Measurements from ENCODE around the gene CFAP43. TPM values are rescaled to one million over a fixed set of nuclear protein-coding genes. Genes with fewer than 3 reads are reported as not detected.

Gene CFAP43
- total and polyA plus RNA-seq, 2 of the 8 experiments (the other 6 are each of a cell fraction or from before 2014, with no cell fraction given) = 0.11 to 0.27 TPM

GRCh38 chr10:104121485-104122224, 110.5 kb downstream of the CFAP43 start, which contains the start of gene SFR1 (continued):
- TF ChIP-seq RXRA (IDR thresholded peaks at IDR 0.05; ENCODE audit: insufficient read depth, low read depth, low read length) = no peak
- TF ChIP-seq, protein P1, sequence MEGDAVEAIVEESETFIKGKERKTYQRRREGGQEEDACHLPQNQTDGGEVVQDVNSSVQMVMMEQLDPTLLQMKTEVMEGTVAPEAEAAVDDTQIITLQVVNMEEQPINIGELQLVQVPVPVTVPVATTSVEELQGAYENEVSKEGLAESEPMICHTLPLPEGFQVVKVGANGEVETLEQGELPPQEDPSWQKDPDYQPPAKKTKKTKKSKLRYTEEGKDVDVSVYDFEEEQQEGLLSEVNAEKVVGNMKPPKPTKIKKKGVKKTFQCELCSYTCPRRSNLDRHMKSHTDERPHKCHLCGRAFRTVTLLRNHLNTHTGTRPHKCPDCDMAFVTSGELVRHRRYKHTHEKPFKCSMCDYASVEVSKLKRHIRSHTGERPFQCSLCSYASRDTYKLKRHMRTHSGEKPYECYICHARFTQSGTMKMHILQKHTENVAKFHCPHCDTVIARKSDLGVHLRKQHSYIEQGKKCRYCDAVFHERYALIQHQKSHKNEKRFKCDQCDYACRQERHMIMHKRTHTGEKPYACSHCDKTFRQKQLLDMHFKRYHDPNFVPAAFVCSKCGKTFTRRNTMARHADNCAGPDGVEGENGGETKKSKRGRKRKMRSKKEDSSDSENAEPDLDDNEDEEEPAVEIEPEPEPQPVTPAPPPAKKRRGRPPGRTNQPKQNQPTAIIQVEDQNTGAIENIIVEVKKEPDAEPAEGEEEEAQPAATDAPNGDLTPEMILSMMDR (IDR thresholded peaks at IDR 0.05; ENCODE audit: control extremely low read depth in 1 of 3, insufficient read depth in 1 of 3, low read depth in 1 of 3, low read length in 3 of 3) = peak; percentile 54 to 67 (median 62)
- no peak for TF ChIP-seq NANOG (IDR thresholded peaks at IDR 0.05; ENCODE audit: insufficient read depth, low read depth, low read length, poor library complexity, severe bottlenecking)
- TF ChIP-seq USF2 (IDR thresholded peaks at IDR 0.05; ENCODE audit: low read length) = no peak; the same call in 1 of the 2 replicates
- TF ChIP-seq CTBP2 (IDR thresholded peaks at IDR 0.05; ENCODE audit: borderline replicate concordance, insufficient read depth, insufficient read length, low read length) = no peak
- TF ChIP-seq EGR1 (IDR thresholded peaks at IDR 0.05; ENCODE audit: borderline replicate concordance, low read depth, low read length) = peak; percentile 47; the same call in 1 of the 2 replicates
- TF ChIP-seq RNF2 (IDR thresholded peaks at IDR 0.05; ENCODE audit: borderline replicate concordance, low read depth, low read length, missing control alignments, poor library complexity, severe bottlenecking) = no peak
- no peak for TF ChIP-seq RFX5 (IDR thresholded peaks at IDR 0.05; ENCODE audit: borderline replicate concordance, low read depth, low read length)
- TF ChIP-seq PHF8 (conservative IDR thresholded peaks at IDR 0.05; ENCODE audit: low read depth, low read length) = peak; percentile 73
- no peak for TF ChIP-seq EZH2 (IDR thresholded peaks at IDR 0.05; ENCODE audit: low read depth, low read length, severe bottlenecking)
- TF ChIP-seq HDAC6 (IDR thresholded peaks at IDR 0.05; ENCODE audit: low read depth, low read length) = no peak
- TF ChIP-seq MAFK (IDR thresholded peaks at IDR 0.05; ENCODE audit: low read depth, low read length) = no peak
- no peak for TF ChIP-seq GABPA (IDR thresholded peaks at IDR 0.05; ENCODE audit: borderline replicate concordance, insufficient read depth, low read length)
- TF ChIP-seq KDM4A (IDR thresholded peaks at IDR 0.05; ENCODE audit: low read depth, low read length, severe bottlenecking) = no peak

Data from H1 (cell line).